ENCODE results near the gene MASP1. TPM values are rescaled to one million over a fixed set of nuclear protein-coding genes. Genes with fewer than 3 reads are reported as not detected.
A peak's percentile ranks its signal among the peaks of the same experiment; 100 is the strongest.

Gene MASP1
- total and polyA plus RNA-seq, 2 of the 4 experiments (the other 2 are of a cell fraction): 13.1 to 16.2 TPM

DNA sequence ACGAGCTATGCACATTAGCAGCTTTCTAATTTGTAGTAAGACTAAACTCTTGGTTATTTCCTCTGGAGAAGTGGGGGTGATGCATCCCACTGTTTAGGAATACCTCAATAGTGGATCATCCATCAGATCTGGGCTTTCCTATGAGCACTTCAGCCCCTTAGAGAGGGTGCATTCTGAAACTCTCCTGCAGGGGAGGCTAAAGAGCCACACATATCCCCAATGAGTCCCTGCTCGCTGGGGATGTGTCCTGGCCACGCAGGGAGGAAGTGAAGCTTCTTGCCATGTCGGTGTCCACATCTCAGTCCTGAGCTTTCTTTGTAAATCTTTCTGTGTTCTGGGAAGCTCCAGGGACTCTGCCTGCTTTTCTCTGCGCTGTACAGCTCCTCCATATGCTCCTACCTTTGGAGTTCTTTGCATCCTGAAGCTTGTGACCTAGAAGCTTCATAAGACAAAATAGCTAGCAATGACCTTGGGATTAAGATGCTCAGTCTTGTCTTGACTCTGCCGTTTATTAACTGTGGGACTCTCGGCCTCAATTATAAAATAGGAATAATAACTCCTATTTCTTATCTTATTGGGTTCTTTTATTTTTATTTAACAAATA is 28.3 kb upstream of the MASP1 start:
- H2BK5ac ChIP-seq (ENCODE audit: low read depth, low read length, poor library complexity, severe bottlenecking): no peak overlapping the region
- in situ Hi-C loops (cut with MboI; ENCODE audit: low sequenced_read_pairs) (loop anchor here (5.0 kb wide), 2 partner anchors 102 to 358 kb away; no protein-coding TSS in a partner anchor), dilution Hi-C loops (cut with HindIII; ENCODE audit: low sequenced_read_pairs, unreplicated experiment) (loop anchor here (25.0 kb wide), 1 partner anchor 368 kb away; no protein-coding TSS in a partner anchor), intact Hi-C loops (cut with micrococcal nuclease) (loop anchor here (1.0 to 10.0 kb wide), 7 partner anchors 94 to 475 kb away; partner anchors contain the start of gene ADIPOQ)
- ChIA-PET CTCF (interaction anchor here (0.5 to 8.6 kb wide), 53 partner anchors 9 to 395 kb away, joined by 3 to 168 read pairs (median 4); partner anchors contain the start of genes RPL39L and RTP4), POLR2A (ENCODE audit: unreplicated experiment) (interaction anchor here (1.2 kb wide), 1 partner anchor 359 kb away, joined by 5 read pairs; no protein-coding TSS in a partner anchor)
- H3K18ac ChIP-seq (ENCODE audit: low read depth, low read length): no peak overlapping the region
- peak overlapping the region; percentile 29; the same call in 1 of the 2 replicates for H2BK20ac ChIP-seq (ENCODE audit: low read depth, low read length)
- no peak overlapping the region for H3K27ac ChIP-seq (ENCODE audit: insufficient read depth, low read length)
- H4K5ac ChIP-seq (ENCODE audit: low read depth, low read length): no peak overlapping the region
- peak overlapping the region; percentile 35 for H2BK120ac ChIP-seq (ENCODE audit: low read depth, low read length)
- no peak overlapping the region for H4K91ac ChIP-seq (ENCODE audit: insufficient read depth, low read depth, low read length)
- no peaks in the 10 kb centered on the region for H3K36me3 ChIP-seq (ENCODE audit: control insufficient read depth, insufficient read depth, low read length)
- H4K8ac ChIP-seq (ENCODE audit: low read depth in 2 of 2, low read length in 2 of 2): peak overlapping the region in 1 of 2 experiments; percentile 59; a peak in 2 of 4 replicates
- WGBS, 2 experiments (ENCODE audit: extremely low coverage in 2 of 2, insufficient read length in 1 of 2): 40% methylated on average over 1 of the region's 7 CpGs; no CpG with 5 or more reads in 1 of the 2 experiments
- no TSS peak for BruUV-seq (replicated peaks)
- no peak overlapping the region for H3K56ac ChIP-seq (ENCODE audit: extremely low read depth, insufficient read depth, low read length)
- H3K27me3 ChIP-seq (ENCODE audit: control insufficient read depth, insufficient read depth, low read length): peaks cover 9% of the 10 kb centered on the region
- ATAC-seq (ENCODE audit: low read depth) (peak; percentile 94), DNase-seq (peak; percentile 70)
- H2AFZ ChIP-seq (replicated peaks; ENCODE audit: low read length, poor library complexity): peak overlapping the region; percentile 38
- H2BK15ac ChIP-seq (ENCODE audit: low read depth, low read length): no peak overlapping the region
- H2AK5ac ChIP-seq (ENCODE audit: low read depth, low read length): no peak overlapping the region
- no peaks in the 10 kb centered on the region for H3K9me1 ChIP-seq (ENCODE audit: insufficient read depth, low read length)
- H3K79me1 ChIP-seq (ENCODE audit: low read depth in 1 of 2, low read length in 2 of 2): no peaks in the 10 kb centered on the region
- 0 out of 2 replicates have a peak overlapping the region, but pooled peaks have one; percentile 11 for H3K4ac ChIP-seq (ENCODE audit: low read depth, low read length)
- TF ChIP-seq, protein P1, sequence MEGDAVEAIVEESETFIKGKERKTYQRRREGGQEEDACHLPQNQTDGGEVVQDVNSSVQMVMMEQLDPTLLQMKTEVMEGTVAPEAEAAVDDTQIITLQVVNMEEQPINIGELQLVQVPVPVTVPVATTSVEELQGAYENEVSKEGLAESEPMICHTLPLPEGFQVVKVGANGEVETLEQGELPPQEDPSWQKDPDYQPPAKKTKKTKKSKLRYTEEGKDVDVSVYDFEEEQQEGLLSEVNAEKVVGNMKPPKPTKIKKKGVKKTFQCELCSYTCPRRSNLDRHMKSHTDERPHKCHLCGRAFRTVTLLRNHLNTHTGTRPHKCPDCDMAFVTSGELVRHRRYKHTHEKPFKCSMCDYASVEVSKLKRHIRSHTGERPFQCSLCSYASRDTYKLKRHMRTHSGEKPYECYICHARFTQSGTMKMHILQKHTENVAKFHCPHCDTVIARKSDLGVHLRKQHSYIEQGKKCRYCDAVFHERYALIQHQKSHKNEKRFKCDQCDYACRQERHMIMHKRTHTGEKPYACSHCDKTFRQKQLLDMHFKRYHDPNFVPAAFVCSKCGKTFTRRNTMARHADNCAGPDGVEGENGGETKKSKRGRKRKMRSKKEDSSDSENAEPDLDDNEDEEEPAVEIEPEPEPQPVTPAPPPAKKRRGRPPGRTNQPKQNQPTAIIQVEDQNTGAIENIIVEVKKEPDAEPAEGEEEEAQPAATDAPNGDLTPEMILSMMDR (conservative IDR thresholded peaks at IDR 0.05; ENCODE audit: low read depth, low read length): peak; percentile 88
- TF ChIP-seq SMC3 (IDR thresholded peaks at IDR 0.05; ENCODE audit: low read depth, low read length) (peak; percentile 79), RAD21 (IDR thresholded peaks at IDR 0.05; ENCODE audit: low read length) (peak; percentile 81), MAZ (IDR thresholded peaks at IDR 0.05; ENCODE audit: borderline replicate concordance, low read depth, low read length) (no peak), FOS (IDR thresholded peaks at IDR 0.05; ENCODE audit: low read depth, low read length) (no peak)
- TF ChIP-seq, protein P2, sequence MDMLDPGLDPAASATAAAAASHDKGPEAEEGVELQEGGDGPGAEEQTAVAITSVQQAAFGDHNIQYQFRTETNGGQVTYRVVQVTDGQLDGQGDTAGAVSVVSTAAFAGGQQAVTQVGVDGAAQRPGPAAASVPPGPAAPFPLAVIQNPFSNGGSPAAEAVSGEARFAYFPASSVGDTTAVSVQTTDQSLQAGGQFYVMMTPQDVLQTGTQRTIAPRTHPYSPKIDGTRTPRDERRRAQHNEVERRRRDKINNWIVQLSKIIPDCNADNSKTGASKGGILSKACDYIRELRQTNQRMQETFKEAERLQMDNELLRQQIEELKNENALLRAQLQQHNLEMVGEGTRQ (IDR thresholded peaks at IDR 0.05; ENCODE audit: low read depth, low read length): no peak
- H3K4me2 ChIP-seq (ENCODE audit: low read depth, low read length): no peak overlapping the region
- peak overlapping the region; percentile 12 for H2AK9ac ChIP-seq (replicated peaks; ENCODE audit: low read depth, low read length, poor library complexity)
- no peak overlapping the region for H3K23ac ChIP-seq (ENCODE audit: low read depth, low read length)
- H3K4me3 ChIP-seq (ENCODE audit: insufficient read depth, low read depth, low read length): no peak overlapping the region
- H3K4me1 ChIP-seq (ENCODE audit: control insufficient read depth, insufficient read depth, low read length): peaks cover 2% of the 10 kb centered on the region; the same call in 1 of the 2 replicates
- no peaks in the 10 kb centered on the region for H4K20me1 ChIP-seq (ENCODE audit: insufficient read depth, low read length)
- no peaks in the 10 kb centered on the region for H3K9me3 ChIP-seq (ENCODE audit: control insufficient read depth, insufficient read depth, low read length)
- no peak overlapping the region for H3K14ac ChIP-seq (replicated peaks; ENCODE audit: low read depth, low read length)
- H3K9ac ChIP-seq (ENCODE audit: low read depth, low read length): no peak overlapping the region

Data from IMR-90 (cell line).